Measurements from ENCODE around the gene MRGPRG.

GRCh38 chr11:3226846-3227567 lies 8.4 kb upstream of the MRGPRG start:
- TF ChIP-seq POLR2AphosphoS5 (IDR thresholded peaks at IDR 0.05; ENCODE audit: borderline replicate concordance, low read depth, low read length) (no peak), EZH2 (IDR thresholded peaks at IDR 0.05) (no peak)

All from SK-N-MC (cell line).